HG03342 (cell line): ENCODE data around the gene SEC24D.
A peak's percentile ranks its signal among the peaks of the same experiment; 100 is the strongest.

Experiments
- ATAC-seq: cut with Tn5 transposase; IDR thresholded peaks from one replicate; pipeline ENCODE4 v1.9.1; 2021; ENCODE audit warnings: mild to moderate bottlenecking, moderate library complexity; ENCODE audit not compliant: unreplicated experiment

SEC24D gene

GRCh38 chr4:118774989-118775388 lies 60.9 kb downstream of the SEC24D start:
- no peak for ATAC-seq

- ATAC-seq, result no peak
Measured at GRCh38 chr4:118774321-118774720, 61.6 kb downstream of the SEC24D start.

- no peak for ATAC-seq
Measured at GRCh38 chr4:118773429-118773792, 62.5 kb downstream of the SEC24D start.

GRCh38 chr4:118772767-118773428 lies 63.0 kb downstream of the SEC24D start:
- no peak for ATAC-seq

GRCh38 chr4:118772081-118772766 lies 63.7 kb downstream of the SEC24D start:
- ATAC-seq, result peak; percentile 85

- ATAC-seq, result no peak
Measured at GRCh38 chr4:118770741-118771187, 65.2 kb downstream of the SEC24D start.

GRCh38 chr4:118769161-118769560 lies 66.8 kb downstream of the SEC24D start:
- ATAC-seq, result no peak

- ATAC-seq, result no peak
Measured at GRCh38 chr4:118767109-118767508, 68.8 kb downstream of the SEC24D start.

GRCh38 chr4:118765399-118765798 lies 70.5 kb downstream of the SEC24D start:
- ATAC-seq, result no peak

- ATAC-seq, result no peak
Measured at GRCh38 chr4:118762730-118763477, 73.0 kb downstream of the SEC24D start.

- no peak for ATAC-seq
Measured at GRCh38 chr4:118762155-118762554, 73.8 kb downstream of the SEC24D start.

- ATAC-seq, result no peak
Measured at GRCh38 chr4:118761397-118762016, 74.4 kb downstream of the SEC24D start.

- peak; percentile 99 for ATAC-seq
Measured at GRCh38 chr4:118760493-118760892, 75.4 kb downstream of the SEC24D start.

- ATAC-seq, result peak; percentile 47
Measured at GRCh38 chr4:118760092-118760491, 75.8 kb downstream of the SEC24D start.

GRCh38 chr4:118759481-118759880 lies 76.4 kb downstream of the SEC24D start:
- ATAC-seq, result no peak

GRCh38 chr4:118758293-118758692 lies 77.6 kb downstream of the SEC24D start:
- ATAC-seq, result no peak

- no peak for ATAC-seq
Measured at GRCh38 chr4:118757761-118758251, 78.1 kb downstream of the SEC24D start.

- ATAC-seq, result no peak
Measured at GRCh38 chr4:118756958-118757357, 79.0 kb downstream of the SEC24D start.

GRCh38 chr4:118756429-118756828 lies 79.5 kb downstream of the SEC24D start:
- no peak for ATAC-seq

GRCh38 chr4:118755438-118756226 lies 80.3 kb downstream of the SEC24D start:
- ATAC-seq, result no peak
